ENCODE measurements around the gene IL36A.

IL36A gene

DNA sequence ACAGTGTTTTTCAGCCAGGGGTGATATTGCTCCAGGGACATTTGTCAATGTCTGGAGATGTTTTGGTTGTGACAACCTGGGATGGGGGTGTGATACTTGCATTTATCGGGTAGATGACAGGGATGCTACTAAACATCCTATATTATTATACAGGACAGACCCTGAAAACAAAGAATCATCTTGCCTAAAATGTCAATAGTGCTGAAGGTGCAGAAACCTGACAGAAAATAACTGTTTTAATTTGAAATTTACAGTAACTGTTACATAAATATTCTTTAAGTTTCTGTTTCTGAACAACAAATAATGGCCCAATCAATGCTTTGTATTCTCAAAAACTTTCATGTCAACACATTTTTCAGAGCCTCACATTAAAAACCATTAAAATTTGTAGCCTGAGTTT lies 2.0 kb downstream of the IL36A start:
- no peak for DNase-seq (ENCODE audit: low spot score)

DNA sequence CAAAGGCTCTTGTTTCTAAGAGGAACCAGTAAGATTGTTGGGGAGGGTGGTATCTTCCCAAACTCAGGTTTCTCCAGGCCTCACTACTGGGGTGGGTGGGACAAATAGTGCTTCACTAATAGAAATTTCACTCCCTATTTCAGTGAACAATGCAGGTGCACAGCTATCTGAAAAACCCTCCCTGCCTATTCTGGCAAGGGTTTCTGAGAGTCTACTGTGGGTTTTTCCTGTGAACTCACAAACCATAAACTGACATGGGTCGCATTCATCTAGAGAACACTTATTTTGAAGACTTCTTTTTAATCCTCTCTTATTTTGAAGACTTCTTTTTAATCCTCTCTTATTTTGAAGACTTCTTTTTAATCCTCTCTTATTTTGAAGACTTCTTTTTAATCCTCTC lies 4.4 kb downstream of the IL36A start:
- no peak for DNase-seq (ENCODE audit: low spot score)

DNA sequence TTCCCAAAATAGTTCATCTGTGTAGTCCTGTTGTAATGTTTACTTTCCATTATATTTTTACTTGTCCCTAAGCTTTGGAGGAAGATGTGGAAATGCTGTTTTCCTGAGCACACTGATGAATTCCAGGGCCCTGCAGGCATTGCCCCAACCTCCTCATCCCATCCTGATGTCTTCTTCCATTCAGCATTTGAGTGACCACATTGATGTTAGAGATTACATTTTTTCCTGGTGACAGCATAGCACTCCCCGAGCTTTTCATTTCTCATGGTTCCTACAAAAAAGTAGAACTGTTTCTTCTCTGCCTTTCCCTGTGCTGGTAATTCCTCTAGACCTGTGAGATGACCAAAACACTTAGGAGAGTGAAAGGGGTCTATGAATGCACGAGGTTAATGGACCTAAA lies 4.8 kb downstream of the IL36A start:
- no peak for DNase-seq (ENCODE audit: low spot score)

DNA sequence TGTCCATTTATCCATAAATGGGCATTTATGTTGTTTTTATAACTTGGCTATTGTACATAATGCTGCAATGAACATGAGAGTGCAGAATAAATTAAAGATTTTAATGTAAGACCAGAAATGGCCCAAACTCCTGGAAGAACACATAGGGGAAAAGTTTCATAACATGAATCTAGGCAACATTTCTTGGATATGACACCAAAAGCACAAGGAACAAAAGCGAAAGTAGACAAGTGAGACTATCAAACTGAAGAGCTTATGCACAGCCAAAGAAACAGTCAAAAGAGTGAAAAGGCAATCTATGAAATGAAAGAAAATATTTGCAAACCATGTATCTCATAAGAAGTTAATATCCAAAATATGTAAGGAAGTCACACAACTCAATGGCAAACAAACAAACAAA lies 5.8 kb downstream of the IL36A start:
- DNase-seq (ENCODE audit: low spot score): no peak

DNA sequence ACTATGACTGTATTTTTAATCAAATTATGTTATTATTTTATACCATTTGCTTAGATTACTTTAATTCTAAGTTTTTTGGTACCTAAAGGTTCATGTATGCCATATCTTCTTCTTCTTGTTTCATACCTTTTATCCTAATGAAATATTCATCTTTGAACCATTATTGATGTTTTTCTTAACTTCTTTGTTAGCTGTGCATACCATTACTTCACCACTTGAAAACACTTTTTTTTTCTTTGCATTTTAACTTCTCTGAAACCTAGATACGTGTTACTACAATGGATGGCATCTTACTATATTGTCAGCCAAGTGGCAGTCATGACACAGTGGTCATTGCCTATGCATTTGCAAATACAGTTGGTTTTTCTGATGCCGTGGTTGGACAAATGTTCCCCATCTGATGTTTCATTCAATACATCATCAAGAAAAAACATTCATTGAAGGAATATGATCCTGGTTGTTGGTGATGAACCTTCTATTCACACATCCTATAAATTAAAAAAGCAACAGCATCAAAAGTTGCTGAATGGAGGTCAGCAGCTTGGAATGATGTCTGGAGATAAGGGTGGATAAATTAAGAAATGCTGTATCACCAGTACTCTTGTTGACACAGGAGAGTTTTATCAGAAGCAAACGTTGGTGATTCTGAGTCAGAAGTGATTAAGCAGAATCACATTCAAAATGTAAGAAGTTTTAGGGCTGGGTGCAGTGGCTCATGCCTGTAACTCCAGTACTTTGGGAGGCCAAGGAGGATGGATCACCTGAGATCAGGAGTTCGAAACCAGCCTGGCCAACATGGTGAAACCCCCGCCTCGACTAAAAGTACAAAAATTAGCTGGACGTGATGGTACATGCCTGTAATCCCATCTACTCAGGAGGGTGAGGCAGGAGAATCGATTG lies 7.4 kb downstream of the IL36A start:
- DNase-seq (ENCODE audit: low spot score): no peak

DNA sequence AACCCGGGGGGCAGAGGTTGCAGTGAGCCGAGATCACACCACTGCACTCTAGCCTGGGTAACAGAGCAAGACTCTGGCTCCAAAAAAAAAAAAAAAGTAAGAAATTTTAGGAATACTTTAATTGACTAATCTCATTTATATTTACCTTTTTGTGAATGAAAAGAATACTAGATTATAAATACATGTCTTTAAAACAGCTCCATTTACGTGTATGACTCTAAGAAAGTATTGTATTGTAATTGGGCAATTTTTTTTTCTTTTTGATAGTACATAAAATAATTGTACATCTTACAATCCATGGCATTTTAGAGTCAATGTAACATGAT lies 8.0 kb downstream of the IL36A start:
- no peak for DNase-seq (ENCODE audit: low spot score)

DNA sequence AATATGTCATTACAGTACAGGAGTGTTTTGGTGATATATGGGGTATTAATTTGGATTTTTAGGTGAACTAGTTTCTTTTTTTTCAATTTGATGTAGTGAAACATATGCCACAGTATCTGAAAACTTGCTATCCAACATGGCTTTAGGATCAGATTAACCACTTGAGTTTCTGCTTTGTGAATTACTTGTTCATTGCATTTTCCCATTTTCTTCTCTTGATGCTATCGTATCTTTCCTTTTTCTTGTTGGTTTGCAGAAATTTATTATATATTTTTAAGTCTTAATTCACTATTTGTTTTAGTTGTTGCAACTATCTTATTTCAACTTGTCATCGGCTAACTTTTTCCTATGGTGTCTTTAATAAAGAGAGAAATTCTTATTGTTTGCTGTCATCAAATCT lies 8.8 kb downstream of the IL36A start:
- no peak for DNase-seq (ENCODE audit: low spot score)

DNA sequence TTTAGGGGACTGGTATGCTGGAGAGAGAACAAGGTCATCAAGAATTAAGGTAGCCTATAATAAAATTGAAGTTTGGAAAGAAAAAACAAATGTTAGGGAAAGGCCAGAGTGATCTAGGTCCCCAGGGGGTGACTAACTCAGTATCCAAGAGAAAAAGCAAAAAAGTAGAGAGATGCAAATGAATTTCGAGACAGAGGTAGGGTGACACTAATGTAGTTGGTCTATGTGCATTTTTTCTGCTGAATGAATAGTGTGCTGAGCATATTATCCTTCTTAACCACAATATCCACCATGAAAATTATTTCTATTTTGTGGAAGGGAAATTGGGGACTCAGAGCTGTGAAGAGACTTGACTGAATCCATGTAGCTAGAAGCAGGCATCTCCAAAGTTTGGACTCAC lies 9.8 kb downstream of the IL36A start:
- DNase-seq (ENCODE audit: low spot score): no peak

DNA sequence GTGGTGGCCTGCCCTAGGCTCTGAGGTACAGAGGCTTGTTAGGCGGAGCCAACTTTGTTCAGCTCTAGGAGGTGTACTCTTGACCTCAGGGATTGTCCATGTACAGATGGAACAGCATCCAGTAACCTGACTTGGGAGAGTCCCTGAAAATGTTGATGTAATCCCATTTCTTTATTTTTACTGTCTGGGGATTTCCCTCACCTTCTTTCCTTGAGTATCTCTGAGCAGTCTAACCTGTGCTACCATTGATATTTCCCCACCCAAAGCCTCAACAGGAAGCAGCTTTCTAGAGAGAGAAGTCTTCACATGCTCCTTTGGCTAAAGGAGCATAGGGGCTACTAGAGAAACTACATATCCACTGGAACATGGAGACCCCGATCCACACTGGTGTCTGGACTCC lies 10.4 kb downstream of the IL36A start:
- no peak for DNase-seq (ENCODE audit: low spot score)

DNA sequence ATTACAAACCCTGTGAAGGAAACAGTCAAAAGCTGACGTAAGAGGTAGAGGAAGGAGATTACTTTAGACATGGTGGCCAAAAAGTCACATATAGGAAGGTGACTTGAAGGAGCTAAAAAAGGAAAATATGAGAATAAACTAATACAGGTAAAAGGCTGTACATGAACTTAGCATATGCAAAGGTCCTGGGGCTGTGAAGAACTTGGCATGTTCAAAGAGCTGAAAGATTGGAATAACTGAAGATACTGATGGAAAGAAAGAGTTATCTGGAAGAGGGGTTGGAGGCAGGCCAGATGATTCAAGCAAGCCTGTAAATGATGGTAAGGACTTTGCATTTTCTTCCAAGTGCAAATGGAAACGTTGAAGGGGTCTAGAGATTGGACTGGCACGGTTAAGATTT lies 13.2 kb downstream of the IL36A start:
- no peak for DNase-seq (ENCODE audit: low spot score)

DNA sequence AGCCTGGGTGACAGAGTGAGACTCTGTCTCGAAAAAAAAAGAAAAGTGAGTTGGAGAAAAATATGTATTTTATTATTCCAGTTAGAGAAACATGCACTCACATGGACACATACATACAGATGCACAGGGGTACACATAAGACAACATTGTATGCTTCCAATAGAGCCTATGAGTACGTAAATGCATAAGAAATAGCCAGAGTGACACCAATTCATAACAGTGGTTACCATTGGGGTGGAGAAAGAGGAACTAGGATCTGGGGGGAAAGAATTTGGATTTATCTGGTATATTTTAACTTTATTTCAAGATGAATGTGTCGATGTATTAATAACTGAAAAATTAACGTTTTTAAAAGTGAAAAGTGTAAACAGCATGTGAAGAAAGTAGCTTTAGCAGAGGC lies 16.1 kb downstream of the IL36A start:
- DNase-seq (ENCODE audit: low spot score): no peak

DNA sequence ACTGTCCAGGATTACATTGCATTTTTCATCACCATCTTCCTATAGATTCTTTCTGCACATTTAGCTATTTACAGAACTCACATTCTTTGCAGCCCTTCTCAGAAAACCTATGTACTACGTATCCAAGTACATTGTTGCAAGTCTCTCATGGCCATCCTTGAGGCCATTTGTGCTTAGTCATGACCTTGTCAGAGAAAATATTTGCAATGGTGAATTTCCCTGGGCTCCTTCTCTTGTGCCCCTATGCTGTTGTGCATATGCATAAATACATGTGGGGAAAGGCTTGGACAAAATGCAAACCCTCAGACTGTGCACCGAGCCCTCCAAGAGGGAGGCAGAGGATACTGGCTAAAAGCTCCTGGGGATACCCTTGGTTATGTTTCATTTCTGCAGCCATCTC lies 19.5 kb downstream of the IL36A start:
- DNase-seq (ENCODE audit: low spot score): no peak

DNA sequence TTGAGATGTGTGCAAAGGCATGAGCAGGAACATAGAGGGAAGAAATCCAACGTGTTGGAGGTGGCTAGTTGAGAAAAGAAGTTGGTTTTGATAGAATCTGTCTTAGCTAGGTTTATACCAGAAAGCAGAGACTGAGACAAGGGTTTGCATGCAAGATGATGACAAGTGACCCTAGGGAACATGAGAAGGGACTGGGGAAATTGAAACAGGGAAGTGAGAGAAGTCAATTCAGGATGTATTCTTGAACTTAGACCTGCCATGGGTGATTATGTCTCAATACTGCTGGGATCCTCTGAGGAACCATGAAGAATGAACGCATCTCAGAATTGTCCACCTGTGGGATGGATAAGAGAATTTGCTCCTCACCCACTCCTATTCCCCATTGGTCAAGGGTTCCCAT lies 20.5 kb downstream of the IL36A start:
- DNase-seq (ENCODE audit: low spot score): no peak

DNA sequence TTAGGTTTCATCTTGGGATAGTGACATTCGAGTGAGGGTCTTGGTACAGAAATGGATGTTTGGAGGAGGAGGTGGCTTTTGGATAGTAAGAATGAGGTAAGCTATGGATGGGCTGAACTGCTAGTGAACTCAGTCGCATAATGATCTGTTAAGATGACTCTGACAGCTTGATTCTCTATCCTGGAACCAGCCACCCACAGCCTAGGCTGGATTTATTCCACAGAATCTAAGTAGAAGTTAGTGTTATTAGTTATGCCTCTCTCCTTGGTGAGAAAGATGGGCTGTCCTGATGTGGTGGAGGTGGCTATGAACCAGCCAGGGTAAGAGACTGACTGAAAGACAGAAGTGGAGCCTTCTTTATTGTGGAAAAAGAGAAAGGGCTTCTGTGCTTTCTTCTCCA lies 22.4 kb downstream of the IL36A start:
- no peak for DNase-seq (ENCODE audit: low spot score)

DNA sequence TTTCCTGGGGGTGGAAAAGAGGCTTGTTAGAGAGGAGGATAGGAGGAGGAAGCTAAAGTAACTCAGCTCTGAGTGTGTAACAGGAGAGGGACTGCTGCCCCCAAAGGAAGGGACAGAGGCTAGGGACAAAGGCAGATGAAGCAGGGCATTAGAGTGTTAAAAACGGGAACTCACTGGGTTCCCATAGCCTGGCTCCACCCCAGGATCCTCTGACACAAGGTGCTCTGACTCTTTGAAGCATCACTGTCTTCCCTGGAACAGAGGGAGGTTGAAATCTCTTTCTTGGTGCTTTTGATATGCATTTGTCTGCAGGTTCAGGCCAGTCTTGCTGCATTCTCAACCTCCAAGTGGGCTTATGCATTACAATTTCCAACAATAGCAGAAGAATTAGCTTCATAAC lies 22.9 kb downstream of the IL36A start:
- no peak for DNase-seq (ENCODE audit: low spot score)

DNA sequence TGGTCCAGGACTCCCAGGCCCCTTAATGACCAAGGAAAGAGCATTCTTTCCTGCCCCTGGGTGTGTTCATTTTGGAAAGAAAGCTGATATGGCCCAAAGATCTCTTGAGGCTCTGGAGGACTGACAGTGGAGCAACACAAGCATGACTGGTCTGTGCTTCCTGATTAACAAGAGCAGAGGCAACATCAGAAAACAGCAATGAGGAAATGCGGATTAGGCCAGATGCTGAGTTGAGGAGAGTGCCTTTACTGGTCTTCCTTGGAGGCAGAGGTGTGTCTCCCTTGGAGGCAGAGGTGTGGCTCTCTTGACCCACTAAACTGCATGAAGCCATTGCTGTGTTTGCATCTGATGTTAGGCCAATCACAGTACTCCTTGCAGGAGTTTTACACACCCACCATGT lies 27.5 kb downstream of the IL36A start:
- no peak for DNase-seq (ENCODE audit: low spot score)

DNA sequence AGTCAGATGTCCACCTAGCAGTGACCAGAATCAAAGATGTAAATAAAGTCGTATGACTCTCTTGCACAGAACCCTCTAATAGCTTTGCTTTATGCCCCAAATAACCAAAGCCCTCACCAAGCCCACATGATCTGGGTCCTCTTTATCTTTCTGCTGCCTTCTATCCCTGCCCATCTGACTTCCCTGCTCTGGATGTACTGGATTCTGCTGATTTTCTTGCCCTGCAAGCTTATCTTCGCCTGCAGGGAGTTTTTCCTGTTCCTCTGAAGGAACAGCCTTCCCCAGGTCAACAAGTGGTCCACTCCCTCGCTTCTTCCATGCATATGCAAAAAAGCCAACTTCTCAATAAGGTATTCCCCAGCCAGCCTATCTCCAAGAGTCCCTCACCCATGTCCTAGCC lies 28.8 kb downstream of the IL36A start:
- no peak for DNase-seq (ENCODE audit: low spot score)

DNA sequence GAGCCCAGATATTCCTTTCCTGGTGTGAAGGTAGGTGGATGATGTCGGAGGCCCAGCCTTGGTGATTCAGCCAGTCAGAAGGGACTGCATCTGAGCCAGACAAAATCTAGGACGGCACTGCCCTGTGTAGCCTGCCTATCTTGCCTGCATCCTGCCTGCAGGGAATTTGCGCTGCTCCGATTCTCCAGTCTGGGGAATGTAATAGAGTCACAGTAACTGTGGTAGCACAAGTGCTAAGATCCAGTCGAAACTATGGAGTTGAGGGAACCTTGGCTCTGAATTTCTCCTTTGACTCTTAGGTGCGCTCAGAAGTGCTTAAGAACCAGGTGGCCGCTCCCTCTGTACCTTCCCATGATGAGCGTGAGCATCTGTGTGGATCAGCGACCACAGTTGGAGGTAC lies 31.5 kb downstream of the IL36A start:
- no peak for DNase-seq (ENCODE audit: low spot score)

DNA sequence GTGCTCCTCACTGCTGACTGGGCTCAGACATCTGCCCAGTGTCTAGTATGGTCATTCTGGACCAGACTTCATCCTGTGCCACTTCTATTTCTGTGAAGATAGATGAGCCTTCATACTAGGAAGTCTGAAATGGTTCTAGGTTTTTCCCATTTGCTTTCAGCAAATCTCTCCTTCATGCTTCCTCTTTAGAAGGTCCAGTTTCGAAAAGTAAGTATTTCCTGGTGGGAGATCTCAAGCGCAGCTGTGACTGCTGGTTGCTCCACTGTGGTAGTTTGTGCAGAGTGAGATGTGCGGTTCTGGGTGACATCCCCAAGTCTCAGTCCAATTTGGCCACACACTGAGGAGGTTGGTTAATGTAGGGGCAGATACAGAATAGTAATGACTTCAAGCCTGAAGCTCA lies 33.0 kb downstream of the IL36A start:
- DNase-seq (ENCODE audit: low spot score): no peak

DNA sequence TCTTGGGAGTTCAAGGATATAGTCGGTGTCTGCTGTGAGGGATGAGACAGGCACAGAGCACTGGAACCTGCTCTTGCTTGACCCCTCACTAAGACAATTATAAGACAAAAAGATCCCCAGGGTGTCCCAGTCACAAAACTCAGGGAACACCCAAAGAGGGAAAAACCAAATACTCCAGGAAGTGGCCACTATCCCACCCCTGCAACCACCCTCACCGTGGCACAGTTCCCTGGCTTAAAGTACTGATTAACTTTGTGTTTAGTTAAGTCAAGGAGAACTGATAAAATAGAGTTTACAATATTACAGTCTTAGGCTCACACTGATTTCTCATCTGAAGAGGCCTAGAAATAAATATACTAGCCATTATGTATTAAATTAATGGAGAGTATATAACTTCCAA lies 33.9 kb downstream of the IL36A start:
- no peak for DNase-seq (ENCODE audit: low spot score)

DNA sequence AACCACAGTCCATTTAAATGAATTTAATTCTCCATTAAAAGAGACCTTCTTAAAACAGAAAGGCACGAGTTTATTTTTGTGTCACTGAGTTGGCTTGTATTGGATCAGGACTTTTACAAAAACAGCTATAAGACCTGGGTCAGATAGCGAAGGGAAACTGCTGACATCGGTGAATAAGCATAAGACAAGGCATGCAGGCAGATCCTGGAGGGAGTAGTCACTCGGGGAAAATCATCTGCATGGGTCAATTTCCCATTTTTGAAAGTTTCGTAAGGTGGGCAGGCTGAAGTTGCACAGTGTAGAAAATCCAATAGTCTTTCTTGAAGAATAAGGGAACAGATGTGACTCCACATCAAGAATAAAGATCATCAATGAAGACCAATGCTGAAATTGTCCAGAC lies 34.5 kb downstream of the IL36A start:
- DNase-seq (ENCODE audit: low spot score): no peak

DNA sequence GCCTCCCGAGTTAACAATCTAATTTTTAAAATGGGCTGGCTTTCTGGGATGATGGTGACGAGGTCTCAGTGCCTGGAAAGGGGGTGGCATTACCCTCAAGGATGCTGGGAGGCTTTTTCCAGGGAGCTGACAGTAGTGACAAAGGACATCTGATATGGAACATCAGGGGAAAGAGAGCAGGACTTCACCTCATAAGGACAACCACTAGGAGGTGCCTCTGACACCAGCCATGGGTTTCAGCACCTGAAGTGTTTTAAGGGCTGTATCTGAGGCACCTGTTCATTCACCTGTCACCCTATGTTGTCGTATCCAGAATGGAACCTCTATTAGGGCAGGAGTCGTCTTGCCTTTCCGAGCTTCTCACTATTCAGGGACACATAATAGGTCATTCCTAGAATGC lies 36.6 kb downstream of the IL36A start:
- no peak for DNase-seq (ENCODE audit: low spot score)

DNA sequence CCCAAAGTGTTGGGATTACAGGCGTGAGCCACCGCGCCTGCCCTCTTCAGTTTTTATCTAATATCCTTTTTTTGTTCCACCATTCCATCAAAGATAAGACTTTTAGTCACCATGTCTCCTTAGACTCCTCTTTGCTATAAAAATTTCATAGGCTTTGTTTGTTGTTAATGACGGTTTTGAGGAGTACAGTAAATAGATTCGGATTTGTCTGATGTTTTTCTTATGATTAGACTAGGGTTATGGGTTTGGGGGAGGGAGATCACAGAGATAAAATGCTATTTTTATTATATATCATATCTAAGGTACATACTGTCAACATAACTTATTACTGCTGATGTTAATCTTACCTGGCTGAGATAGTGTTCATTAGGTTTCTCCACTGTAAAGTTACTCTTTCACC lies 41.2 kb downstream of the IL36A start:
- no peak for DNase-seq (ENCODE audit: low spot score)
